NK-92 (cell line): ENCODE measurements around the gene URAD.
"Not testable (repeated sequence)": the region's sequence is repeated elsewhere in the genome, so short reads cannot be mapped to it uniquely, and the experiment has no call there.

Experiments
- DNase-seq: peaks from one replicate; lab custom pipeline; 2025; ENCODE audit not compliant: unreplicated experiment; lab: John Stamatoyannopoulos, UW

URAD gene

GRCh38 chr13:27988520-27988919 is at the start of gene URAD:
Gene URAD, minus strand, starts transcription at chr13:27988693. Its CDS starts 56 bp downstream, at chr13:27988637.
- no peak for DNase-seq

GRCh38 chr13:28037399-28037798 is 48.9 kb upstream of the URAD start:
- no peak for DNase-seq

GRCh38 chr13:28035146-28035782 is 46.8 kb upstream of the URAD start:
- no peak for DNase-seq

GRCh38 chr13:28033894-28034655 is 45.6 kb upstream of the URAD start:
- no peak for DNase-seq

GRCh38 chr13:28032438-28032837 is 43.9 kb upstream of the URAD start:
- not testable (repeated sequence) for DNase-seq

GRCh38 chr13:28031896-28032288 is 43.4 kb upstream of the URAD start:
- DNase-seq: no peak

- DNase-seq: no peak
Observed at GRCh38 chr13:28031220-28031895, 42.9 kb upstream of the URAD start.

- DNase-seq: no peak
Observed at GRCh38 chr13:28027607-28028364, 39.3 kb upstream of the URAD start.

GRCh38 chr13:28027071-28027470 is 38.6 kb upstream of the URAD start:
- DNase-seq: no peak

- DNase-seq: no peak
Observed at GRCh38 chr13:28026508-28026907, 38.0 kb upstream of the URAD start.

- DNase-seq: no peak
Observed at GRCh38 chr13:28022848-28023518, 34.5 kb upstream of the URAD start.

GRCh38 chr13:28014301-28014700 is 25.8 kb upstream of the URAD start:
- DNase-seq: no peak

GRCh38 chr13:28013482-28013881 is 25.0 kb upstream of the URAD start:
- no peak for DNase-seq

GRCh38 chr13:28012896-28013295 is 24.4 kb upstream of the URAD start:
- no peak for DNase-seq

GRCh38 chr13:28012383-28012782 is 23.9 kb upstream of the URAD start:
- DNase-seq: no peak

- no peak for DNase-seq
Observed at GRCh38 chr13:28010046-28010445, 21.6 kb upstream of the URAD start.

- DNase-seq: not testable (repeated sequence)
Observed at GRCh38 chr13:28005016-28005415, 16.5 kb upstream of the URAD start.

GRCh38 chr13:28002886-28003698 is 14.6 kb upstream of the URAD start:
- no peak for DNase-seq

- no peak for DNase-seq
Observed at GRCh38 chr13:28001837-28002473, 13.5 kb upstream of the URAD start.
